NK-92 treated with Interleukin-12 subunit alpha and Interleukin-12 subunit beta, amount 100 ng/mL, for 24 hours (cell line): ENCODE data around the gene PLCD3.

ENCODE experiments used
- DNase-seq: peaks from one replicate; lab custom pipeline; 2025; lab: John Stamatoyannopoulos, UW

Gene PLCD3

GRCh38 chr17:45116434-45117016 lies 15.8 kb downstream of the PLCD3 start:
- no peak for DNase-seq

- no peak for DNase-seq
Observed at GRCh38 chr17:45115871-45116270, 16.4 kb downstream of the PLCD3 start.

- DNase-seq, result no peak
Observed at GRCh38 chr17:45115015-45115625, 17.2 kb downstream of the PLCD3 start.

- no peak for DNase-seq
Observed at GRCh38 chr17:45114117-45114932, 18.0 kb downstream of the PLCD3 start.

- DNase-seq, result no peak
Observed at GRCh38 chr17:45113424-45113754, 18.9 kb downstream of the PLCD3 start.

GRCh38 chr17:45112559-45113423 lies 19.5 kb downstream of the PLCD3 start:
- no peak for DNase-seq

GRCh38 chr17:45111850-45112249 lies 20.5 kb downstream of the PLCD3 start:
- DNase-seq, result no peak

- no peak for DNase-seq
Observed at GRCh38 chr17:45110676-45111611, 21.4 kb downstream of the PLCD3 start.

GRCh38 chr17:45108595-45109521 lies 23.5 kb downstream of the PLCD3 start:
- no peak for DNase-seq

- DNase-seq, result no peak
Observed at GRCh38 chr17:45108051-45108450, 24.3 kb downstream of the PLCD3 start.

GRCh38 chr17:45107293-45108010 lies 24.9 kb downstream of the PLCD3 start:
- no peak for DNase-seq

- DNase-seq, result no peak
Observed at GRCh38 chr17:45106582-45106981, 25.7 kb downstream of the PLCD3 start.

GRCh38 chr17:45106096-45106495 lies 26.2 kb downstream of the PLCD3 start:
- DNase-seq, result no peak

GRCh38 chr17:45104907-45105624 lies 27.2 kb downstream of the PLCD3 start:
- DNase-seq, result no peak

- DNase-seq, result no peak
Observed at GRCh38 chr17:45104497-45104896, 27.8 kb downstream of the PLCD3 start.

GRCh38 chr17:45104029-45104428 lies 28.3 kb downstream of the PLCD3 start:
- DNase-seq, result no peak

GRCh38 chr17:45103269-45103795 lies 29.0 kb downstream of the PLCD3 start:
- no peak for DNase-seq

GRCh38 chr17:45102856-45103255 lies 29.5 kb downstream of the PLCD3 start:
- DNase-seq, result no peak
